PFSK-1 (cell line): ENCODE data around the gene TELO2.

Experiments used
- POLR2AphosphoS5 ChIP-seq: IDR thresholded peaks from 2 replicates; pipeline ENCODE4 v1.6.1; 2012; ENCODE audit warnings: low read depth, mild to moderate bottlenecking, control low read depth, low read length, moderate library complexity
- REST ChIP-seq, 2 experiments: IDR thresholded peaks; 2 replicates each; pipeline versions ENCODE4 v1.6.1 to v1.8.0; 2011 to 2012; ENCODE audit warnings: low read depth in 2 of 2, low read length in 2 of 2, control low read depth in 1 of 2, inconsistent platforms in 1 of 2, mild to moderate bottlenecking in 1 of 2, moderate library complexity in 1 of 2; ENCODE audit not compliant: insufficient read depth in 1 of 2
- TAF1 ChIP-seq: IDR thresholded peaks from 2 replicates; pipeline ENCODE4 v1.6.1; 2012; ENCODE audit warnings: low read length, control low read depth, borderline replicate concordance; ENCODE audit not compliant: insufficient read depth

- TF ChIP-seq POLR2AphosphoS5 (no peak), REST (IDR thresholded peaks at IDR 0.05; ENCODE audit: insufficient read depth in 1 of 2, low read depth in 2 of 2, low read length in 2 of 2) (no peak), TAF1 (no peak)
These were observed 26.7 kb downstream of the TELO2 start for GRCh38 chr16:1519831-1520230.
